Measurements from ENCODE around the gene SBNO2. TPM values are rescaled to one million over a fixed set of nuclear protein-coding genes. Genes with fewer than 3 reads are reported as not detected.
A peak's percentile ranks its signal among the peaks of the same experiment; 100 is the strongest.

The SBNO2 gene
- total and polyA plus RNA-seq, 2 donors (not counting 1 experiment from before 2014, with no cell fraction given): 42.8 to 83.3 TPM

DNA sequence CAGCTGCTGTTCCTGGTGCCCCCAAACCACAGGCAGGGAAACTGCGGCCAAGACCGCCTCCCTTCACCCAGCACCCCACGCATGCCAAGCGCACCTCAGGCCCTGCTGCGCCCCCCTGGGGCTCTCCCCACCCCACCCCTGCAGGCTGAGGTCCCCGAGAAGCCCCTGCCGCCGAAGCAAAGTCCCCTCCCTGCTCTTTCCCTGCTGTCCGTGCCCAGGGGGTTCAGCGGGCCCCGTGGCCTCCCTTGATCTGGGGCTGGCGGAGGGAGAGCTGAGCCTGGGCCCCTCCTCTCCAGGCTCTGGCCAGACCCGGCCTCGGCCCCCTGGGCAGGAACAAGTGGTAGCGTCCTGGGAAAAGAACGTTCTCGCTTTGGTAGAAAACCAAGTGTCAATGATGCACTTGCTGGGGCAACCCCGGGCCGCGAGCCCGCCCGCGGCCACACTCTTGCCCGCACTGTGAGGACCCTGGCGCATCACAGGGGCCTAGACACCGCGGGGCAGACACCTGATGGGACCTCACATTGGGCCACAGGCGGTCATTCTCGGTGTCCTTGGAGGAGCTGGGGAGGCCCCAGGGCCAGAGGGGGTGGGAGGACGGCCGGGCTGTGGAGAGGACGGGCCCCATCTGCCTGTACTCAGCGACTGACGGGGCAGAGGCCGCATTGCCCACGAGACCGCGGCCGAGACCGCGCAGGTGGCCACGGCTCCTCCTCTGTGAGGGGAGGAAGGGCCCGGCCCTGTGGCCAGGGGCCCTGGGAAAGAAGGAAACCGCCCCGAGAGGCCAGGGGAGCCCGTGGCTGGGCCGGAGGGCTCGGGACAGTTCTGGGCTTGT is 41.3 kb downstream of the SBNO2 start:
- Histone ChIP-seq H3K27me3 (replicated peaks in 1 of 4; ENCODE audit: control extremely low read depth in 1 of 4, control insufficient read depth in 3 of 4, insufficient read depth in 4 of 4, low read length in 3 of 4) (no peaks in the 10 kb centered on the region), H3K79me2 (ENCODE audit: control insufficient read depth, insufficient read depth, low read length) (peaks cover 74% of the 10 kb centered on the region), H3K9ac (ENCODE audit: low read length) (peak overlapping the region; percentile 87), H2AFZ (ENCODE audit: insufficient read depth, low read depth, low read length, poor library complexity, severe bottlenecking) (peak overlapping the region; percentile 79), H3K4me1 (ENCODE audit: control insufficient read depth in 2 of 2, insufficient read depth in 2 of 2, low read length in 2 of 2) (peaks cover 42 to 58% of the 10 kb centered on the region in 2 donors), H3K4me3 (ENCODE audit: control extremely low read depth in 1 of 5, extremely low read depth in 1 of 5, insufficient read depth in 1 of 5, low read depth in 2 of 5, low read length in 4 of 5) (peak overlapping the region; percentile 41 to 92 (median 78)), H3K27ac (ENCODE audit: low read length in 2 of 2) (peak overlapping the region; percentile 78 to 89), H3K9me3 (ENCODE audit: control extremely low read depth in 1 of 3, control insufficient read depth in 2 of 3, insufficient read depth in 1 of 3, low read length in 2 of 3) (peaks cover 0 to 5% (median 0%) of the 10 kb centered on the region in 3 donors), H3K4me2 (replicated peaks; ENCODE audit: low read depth, low read length, poor library complexity, severe bottlenecking) (peak overlapping the region; percentile 95), H3K36me3 (replicated peaks in 1 of 2; ENCODE audit: control extremely low read depth in 1 of 2, control insufficient read depth in 1 of 2, extremely low read depth in 1 of 2, insufficient read depth in 2 of 2, low read length in 1 of 2) (peaks cover 0 to 4% of the 10 kb centered on the region in 2 experiments), H4K20me1 (ENCODE audit: control insufficient read depth, insufficient read depth, low read length, poor library complexity, severe bottlenecking) (peaks cover 50% of the 10 kb centered on the region)
- H3K4me1 Mint-ChIP-seq: peaks cover 38% of the 10 kb centered on the region
- peak; percentile 61 for DNase-seq
- H3K27me3 Mint-ChIP-seq: no peaks in the 10 kb centered on the region
- no peak for ATAC-seq (ENCODE audit: low read depth)
- TF ChIP-seq, protein P1, sequence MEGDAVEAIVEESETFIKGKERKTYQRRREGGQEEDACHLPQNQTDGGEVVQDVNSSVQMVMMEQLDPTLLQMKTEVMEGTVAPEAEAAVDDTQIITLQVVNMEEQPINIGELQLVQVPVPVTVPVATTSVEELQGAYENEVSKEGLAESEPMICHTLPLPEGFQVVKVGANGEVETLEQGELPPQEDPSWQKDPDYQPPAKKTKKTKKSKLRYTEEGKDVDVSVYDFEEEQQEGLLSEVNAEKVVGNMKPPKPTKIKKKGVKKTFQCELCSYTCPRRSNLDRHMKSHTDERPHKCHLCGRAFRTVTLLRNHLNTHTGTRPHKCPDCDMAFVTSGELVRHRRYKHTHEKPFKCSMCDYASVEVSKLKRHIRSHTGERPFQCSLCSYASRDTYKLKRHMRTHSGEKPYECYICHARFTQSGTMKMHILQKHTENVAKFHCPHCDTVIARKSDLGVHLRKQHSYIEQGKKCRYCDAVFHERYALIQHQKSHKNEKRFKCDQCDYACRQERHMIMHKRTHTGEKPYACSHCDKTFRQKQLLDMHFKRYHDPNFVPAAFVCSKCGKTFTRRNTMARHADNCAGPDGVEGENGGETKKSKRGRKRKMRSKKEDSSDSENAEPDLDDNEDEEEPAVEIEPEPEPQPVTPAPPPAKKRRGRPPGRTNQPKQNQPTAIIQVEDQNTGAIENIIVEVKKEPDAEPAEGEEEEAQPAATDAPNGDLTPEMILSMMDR (IDR thresholded peaks at IDR 0.05): no peak
- no peak for TF ChIP-seq EZH2 (IDR thresholded peaks at IDR 0.05; ENCODE audit: borderline replicate concordance, insufficient read depth, low read depth, low read length, poor library complexity, severe bottlenecking)
- CTCF ChIA-PET: interaction anchor here (0.7 to 1.7 kb wide), 5 partner anchors 19 to 275 kb away, joined by 3 to 9 read pairs (median 3); no protein-coding TSS in a partner anchor
- intact Hi-C loops (cut with micrococcal nuclease): loop anchor here (1.0 to 5.0 kb wide), 4 partner anchors 20 to 109 kb away; partner anchors contain the start of genes ATP5F1D and SBNO2
- no peaks in the 10 kb centered on the region for H3K9me3 Mint-ChIP-seq (ENCODE audit: insufficient read depth)
- WGBS (ENCODE audit: insufficient coverage): 18% methylated on average over 48 of the region's 48 CpGs
- peak overlapping the region; percentile 90 for H3K4me3 Mint-ChIP-seq
- POLR2A ChIA-PET: interaction anchor here (0.5 to 1.9 kb wide), 6 partner anchors 41 to 873 kb away, joined by 3 to 6 read pairs (median 4); partner anchors contain the start of genes CIRBP and SBNO2
- peak overlapping the region; percentile 93 for H3K27ac Mint-ChIP-seq
